HepG2 (cell line): Measurements from ENCODE around the gene TNFRSF1B. TPM values are rescaled to one million over a fixed set of nuclear protein-coding genes. Genes with fewer than 3 reads are reported as not detected.

Experiments used
- ATAC-seq: fragments of 200-7000 bp; cut with Tn5 transposase; 3 replicates; pipeline ENCODE4 v1.9.1; 2020; ENCODE audit warnings: mild to moderate bottlenecking, moderate library complexity
- BruUV-seq: library from RNA; stranded (reverse); fragments of 400-500 nt; replicated peaks from 2 replicates; lab custom pipeline; 2021; lab: Mats Ljungman, UMichigan
- CTCF ChIA-PET: fragments of 300-600 bp; formaldehyde crosslinking; extraction: SDS; loops from one replicate; lab custom pipeline; 2021; ENCODE audit warnings: low total read pairs, inconsistent platforms, low intra/inter-chr PET ratio; lab: Yijun Ruan, JAX
- POLR2A ChIA-PET: fragments of 350-600 bp; sonication (Branson Sonifier 250); formaldehyde crosslinking; loops from one replicate; lab custom pipeline; 2020; ENCODE audit warnings: antibody characterized with exemption, inconsistent platforms; lab: Yijun Ruan, JAX
- DNase-seq: peaks from one replicate; pipeline ENCODE4 v3.0.0-alpha.2; 2015; ENCODE audit warnings: low spot score
- FAIRE-seq: peaks from 3 replicates; lab custom pipeline; 2011; peaks lifted over from hg19 to GRCh38; lab: Jason Lieb, UNC
- H2AFZ ChIP-seq: one replicate; pipeline ENCODE4 v1.6.1; 2011; ENCODE audit warnings: low read length, inconsistent platforms
- H3K27ac ChIP-seq: fragments of 300-600 bp; 3 replicates; pipeline ENCODE4 v1.8.0; 2011; ENCODE audit warnings: mixed run types, mild to moderate bottlenecking, mixed read lengths, low read length, inconsistent platforms; ENCODE audit not compliant: insufficient read depth; ENCODE audit errors: extremely low read length
- H3K27me3 ChIP-seq, 2 experiments: fragments of 200-600 bp in 1 of 2; 2 replicates in 1 of 2; 3 replicates in 1 of 2; pipeline versions ENCODE4 v1.6.0 to v1.8.0; 2011; ENCODE audit warnings: low read length in 2 of 2, mild to moderate bottlenecking in 2 of 2, moderate library complexity in 2 of 2, inconsistent platforms in 1 of 2; ENCODE audit not compliant: insufficient read depth in 2 of 2, control insufficient read depth in 1 of 2
- H3K36me3 ChIP-seq, 2 experiments: fragments of 200-600 bp in 1 of 2; replicated peaks in 1 of 2; 2 replicates in 1 of 2; 3 replicates in 1 of 2; pipeline versions ENCODE4 v1.5.1 to v1.8.0; 2011; ENCODE audit warnings: low read length in 2 of 2, inconsistent platforms in 1 of 2; ENCODE audit not compliant: insufficient read depth in 2 of 2, control insufficient read depth in 1 of 2
- H3K4me1 ChIP-seq: 2 replicates; pipeline ENCODE4 v1.5.1; 2012; ENCODE audit warnings: low read length, inconsistent platforms; ENCODE audit not compliant: insufficient read depth
- H3K4me2 ChIP-seq: 2 replicates; pipeline ENCODE4 v1.6.0; 2011; ENCODE audit warnings: low read depth, low read length, inconsistent platforms
- H3K4me3 ChIP-seq, 3 experiments: fragments of 200-600 bp in 1 of 3; sonication (generic), shearing (Covaris generic) in 1 of 3; replicated peaks in 1 of 3; 2 replicates each; pipeline ENCODE4 v1.5.1; 2011 to 2016; ENCODE audit warnings: low read length in 3 of 3, inconsistent platforms in 2 of 3, low read depth in 2 of 3, mild to moderate bottlenecking in 2 of 3, control low read depth in 1 of 3, mixed read lengths in 1 of 3; ENCODE audit not compliant: insufficient read depth in 1 of 3
- H3K79me2 ChIP-seq: one replicate; pipeline ENCODE4 v1.6.1; 2011; ENCODE audit warnings: low read length, inconsistent platforms; ENCODE audit not compliant: insufficient read depth
- H3K9ac ChIP-seq: 2 replicates; pipeline ENCODE4 v1.6.0; 2011; ENCODE audit warnings: mild to moderate bottlenecking, low read depth, low read length, inconsistent platforms; ENCODE audit not compliant: insufficient read depth
- H3K9me3 ChIP-seq: 2 replicates; pipeline ENCODE4 v1.5.1; 2012; ENCODE audit warnings: mild to moderate bottlenecking, low read length
- H4K20me1 ChIP-seq: 2 replicates; pipeline ENCODE4 v1.6.0; 2011; ENCODE audit warnings: inconsistent platforms, mild to moderate bottlenecking, low read length, moderate library complexity; ENCODE audit not compliant: insufficient read depth
- JUN ChIP-seq: sonication (generic); formaldehyde crosslinking; IDR thresholded peaks from 2 replicates; pipeline ENCODE4 v1.4.0; 2020; ENCODE audit warnings: mild to moderate bottlenecking, missing genetic modification reagents
- JUNB ChIP-seq: sonication (generic); formaldehyde crosslinking; IDR thresholded peaks from 2 replicates; pipeline ENCODE4 v1.8.0; 2022; ENCODE audit warnings: missing genetic modification reagents, mild to moderate bottlenecking, borderline replicate concordance
- KDM5B ChIP-seq: sonication (generic); formaldehyde crosslinking; IDR thresholded peaks from 2 replicates; pipeline ENCODE4 v1.4.0; 2020; ENCODE audit warnings: missing genetic modification reagents, mild to moderate bottlenecking, borderline replicate concordance
- MBNL3 ChIP-seq: fragments of 250-450 bp; sonication (Bioruptor Pico); conservative IDR thresholded peaks from 2 replicates; pipeline ENCODE4 v1.8.0; 2022; ENCODE audit warnings: mild to moderate bottlenecking, inconsistent platforms
- NFATC3 ChIP-seq: sonication (generic); formaldehyde crosslinking; IDR thresholded peaks from 2 replicates; pipeline ENCODE4 v1.5.1; 2020; ENCODE audit warnings: mild to moderate bottlenecking, missing genetic modification reagents
- RBM39 ChIP-seq: fragments of 200-400 bp; formaldehyde crosslinking; IDR thresholded peaks from one replicate; pipeline ENCODE4 v1.6.1; 2018; ENCODE audit warnings: antibody characterized with exemption, mild to moderate bottlenecking, low read depth, low read length; ENCODE audit not compliant: poor library complexity, severe bottlenecking
- STAT6 ChIP-seq: sonication (generic); formaldehyde crosslinking; IDR thresholded peaks from 2 replicates; pipeline ENCODE4 v1.4.0; 2020; ENCODE audit warnings: missing genetic modification reagents, mild to moderate bottlenecking, borderline replicate concordance
- TEF ChIP-seq: sonication (generic); formaldehyde crosslinking; IDR thresholded peaks from 2 replicates; pipeline ENCODE4 v1.5.0; 2020; ENCODE audit warnings: missing genetic modification reagents
- TIGD3 ChIP-seq: sonication (generic); formaldehyde crosslinking; IDR thresholded peaks from 2 replicates; pipeline ENCODE4 v1.5.1; 2020; ENCODE audit warnings: mild to moderate bottlenecking, missing genetic modification reagents, borderline replicate concordance
- ZNF142 ChIP-seq: sonication (generic); formaldehyde crosslinking; IDR thresholded peaks from 2 replicates; pipeline ENCODE4 v1.4.0; 2020; ENCODE audit warnings: missing genetic modification reagents
- ZNF460 ChIP-seq: sonication (generic); formaldehyde crosslinking; IDR thresholded peaks from 2 replicates; pipeline ENCODE4 v1.5.1; 2020; ENCODE audit warnings: missing genetic modification reagents, mild to moderate bottlenecking, borderline replicate concordance
- ZSCAN22 ChIP-seq: sonication (generic); formaldehyde crosslinking; IDR thresholded peaks from 2 replicates; pipeline ENCODE4 v1.4.0; 2020; ENCODE audit warnings: mild to moderate bottlenecking, missing genetic modification reagents
- WGBS: methylation state at CpG from one replicate; pipeline ENCODE4 v1.1.6; 2017; ENCODE audit warnings: low lambda C conversion rate; 5-methylcytosine and 5-hydroxymethylcytosine counted together
- in situ Hi-C: cut with HindIII; loops from 2 replicates; pipeline ENCODE4 v1.10.0; 2017; ENCODE audit warnings: low pct_unique_long_range_greater_than_20kb; ENCODE audit not compliant: extremely low pct_ligation_motif_present
- intact Hi-C: fragments of 100-400 bp; cut with micrococcal nuclease; formaldehyde crosslinking; loops from one replicate; pipeline ENCODE4 v1.10.0; 2022; ENCODE audit not compliant: unreplicated experiment
- polyA plus RNA-seq, 8 experiments: library from polyadenylated mRNA; depleted of rRNA in 3 of 8; stranded (reverse) in 7 of 8; unstranded in 1 of 8; fragments of >200 nt; fragmentation: Illumina TruSeq in 4 of 8; extraction: Trizol in 4 of 8; gene quantifications; 2 replicates each; pipeline versions ENCODE4 v1.2.1 to v1.2.3, GENCODE V29; 2011 to 2016; ENCODE audit warnings: low read depth in 4 of 8, missing spikeins in 1 of 8, mixed read lengths in 1 of 8; ENCODE audit not compliant: insufficient read depth in 1 of 8
- total RNA-seq, 5 experiments: library from RNA; depleted of rRNA; stranded (reverse); fragments of >200 nt; fragmentation: Illumina TruSeq; extraction: Trizol; gene quantifications; 2 replicates each; pipeline ENCODE4 v1.2.3, GENCODE V29; 2016; ENCODE audit warnings: low read depth in 1 of 5

TNFRSF1B gene
- total and polyA plus RNA-seq, 2 of the 13 experiments (the other 11 are each of a cell fraction or from before 2014, with no cell fraction given) = 0.04 to 0.11 TPM

GRCh38 chr1:12177999-12178441, 11.2 kb downstream of the TNFRSF1B start (continued):
- TF ChIP-seq TIGD3 (CRISPR knock-in tag) (no peak), NFATC3 (CRISPR knock-in tag) (no peak), JUNB (CRISPR knock-in tag) (no peak), RBM39 (no peak)

- H3K27me3 ChIP-seq = peaks cover 6 to 43% of the 10 kb centered on the region in 2 experiments; a peak in 4 of 5 replicates
- FAIRE-seq (no peak), DNase-seq (no peak), ATAC-seq (no peak)
- H3K79me2 ChIP-seq = no peaks in the 10 kb centered on the region
- no peak overlapping the region for H2AFZ ChIP-seq
- WGBS = 24% methylated on average over 11 of the region's 11 CpGs
- ChIA-PET POLR2A (interaction anchor here (0.5 kb wide), 1 partner anchor 162 kb away, joined by 3 read pairs; no protein-coding TSS in a partner anchor), CTCF (no interaction called here)
- H3K27ac ChIP-seq = no peak overlapping the region
- peaks cover 19% of the 10 kb centered on the region for H3K4me1 ChIP-seq
- BruUV-seq = no TSS peak
- H3K9ac ChIP-seq = no peak overlapping the region
- no peaks in the 10 kb centered on the region for H4K20me1 ChIP-seq
- H3K4me3 ChIP-seq = no peak overlapping the region
- H3K36me3 ChIP-seq = no peaks in the 10 kb centered on the region
- in situ Hi-C loops = no loop called here
- intact Hi-C loops = no loop called here
- H3K9me3 ChIP-seq = no peaks in the 10 kb centered on the region
- H3K4me2 ChIP-seq = no peak overlapping the region
- TF ChIP-seq STAT6 (CRISPR knock-in tag) = no peak
- TF ChIP-seq TEF (CRISPR knock-in tag) = no peak
- TF ChIP-seq ZNF142 (CRISPR knock-in tag) = no peak
- TF ChIP-seq KDM5B (CRISPR knock-in tag) = no peak
- TF ChIP-seq ZSCAN22 = no peak
- TF ChIP-seq ZNF460 (CRISPR knock-in tag) = no peak
- TF ChIP-seq MBNL3 (CRISPR knock-in tag) = no peak
- no peak for TF ChIP-seq JUN (CRISPR knock-in tag)
These were observed 11.7 kb downstream of the TNFRSF1B start for GRCh38 chr1:12178511-12178910.
